ENCODE results near the gene SPIRE2. TPM values are rescaled to one million over a fixed set of nuclear protein-coding genes. Genes with fewer than 3 reads are reported as not detected.
"Not testable (repeated sequence)": the region's sequence is repeated elsewhere in the genome, so short reads cannot be mapped to it uniquely, and the experiment has no call there.

The SPIRE2 gene
- total RNA-seq, 2 donors from 2014 or later, result 2.0 TPM; not detected in 1

DNA sequence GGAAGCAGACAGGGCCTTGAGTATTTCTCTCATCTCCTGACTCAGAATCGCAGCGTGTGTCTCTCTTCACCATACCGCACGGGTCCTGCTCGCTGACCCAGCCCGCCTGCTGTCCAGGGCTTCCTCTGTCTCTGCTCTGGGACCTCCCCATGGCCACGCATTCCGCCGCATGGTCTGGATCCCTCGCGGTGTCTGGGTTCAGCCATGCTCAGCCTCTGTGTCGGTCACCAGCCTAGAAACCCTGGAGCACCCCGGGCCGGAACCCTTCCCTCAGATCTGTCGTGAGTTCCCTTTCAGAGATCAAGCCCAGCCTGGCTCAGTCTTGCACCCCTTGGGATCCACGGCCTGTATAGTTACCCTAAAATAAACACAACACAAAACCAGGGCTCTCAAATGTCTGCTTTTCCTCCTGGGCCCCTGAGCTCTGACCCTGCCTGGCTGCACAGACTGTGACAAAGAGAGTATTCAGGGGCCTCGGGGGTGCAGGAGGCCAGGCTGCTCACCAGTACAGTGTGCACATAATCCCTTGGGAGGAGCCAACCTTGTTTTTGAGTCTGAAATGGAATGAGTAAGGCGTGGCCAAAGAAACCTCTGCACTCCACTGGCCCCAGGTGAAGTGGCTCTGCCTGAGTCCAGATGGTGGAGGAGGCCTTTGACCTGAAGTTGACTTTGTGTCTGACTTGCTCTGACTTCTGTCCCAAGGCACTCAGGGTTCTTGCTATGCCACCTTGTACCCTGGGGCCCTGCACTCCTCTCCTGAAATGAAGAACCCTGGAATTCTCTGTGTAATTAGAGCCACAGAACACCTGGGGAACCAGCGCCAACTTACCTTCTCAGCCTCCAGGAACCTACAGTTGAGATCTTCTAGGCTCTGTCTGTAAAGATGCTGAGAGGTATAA lies 5.8 kb upstream of the SPIRE2 start:
- no peaks in the 10 kb centered on the region for H3K36me3 ChIP-seq
- H3K4me3 ChIP-seq, result no peak overlapping the region
- DNase-seq (ENCODE audit: low spot score) (no peak), ATAC-seq (ENCODE audit: insufficient number of reproducible peaks, low FRiP score, low read depth) (no peak)
- no peaks in the 10 kb centered on the region for H3K9me3 ChIP-seq
- no peak overlapping the region for H3K27ac ChIP-seq
- peaks cover 0 to 1% of the 10 kb centered on the region in 2 donors for H3K4me1 ChIP-seq (ENCODE audit: control insufficient read depth in 1 of 2, low read depth in 2 of 2)
- no peaks in the 10 kb centered on the region for H3K27me3 ChIP-seq (replicated peaks; ENCODE audit: insufficient read depth)
- TF ChIP-seq, protein P1, sequence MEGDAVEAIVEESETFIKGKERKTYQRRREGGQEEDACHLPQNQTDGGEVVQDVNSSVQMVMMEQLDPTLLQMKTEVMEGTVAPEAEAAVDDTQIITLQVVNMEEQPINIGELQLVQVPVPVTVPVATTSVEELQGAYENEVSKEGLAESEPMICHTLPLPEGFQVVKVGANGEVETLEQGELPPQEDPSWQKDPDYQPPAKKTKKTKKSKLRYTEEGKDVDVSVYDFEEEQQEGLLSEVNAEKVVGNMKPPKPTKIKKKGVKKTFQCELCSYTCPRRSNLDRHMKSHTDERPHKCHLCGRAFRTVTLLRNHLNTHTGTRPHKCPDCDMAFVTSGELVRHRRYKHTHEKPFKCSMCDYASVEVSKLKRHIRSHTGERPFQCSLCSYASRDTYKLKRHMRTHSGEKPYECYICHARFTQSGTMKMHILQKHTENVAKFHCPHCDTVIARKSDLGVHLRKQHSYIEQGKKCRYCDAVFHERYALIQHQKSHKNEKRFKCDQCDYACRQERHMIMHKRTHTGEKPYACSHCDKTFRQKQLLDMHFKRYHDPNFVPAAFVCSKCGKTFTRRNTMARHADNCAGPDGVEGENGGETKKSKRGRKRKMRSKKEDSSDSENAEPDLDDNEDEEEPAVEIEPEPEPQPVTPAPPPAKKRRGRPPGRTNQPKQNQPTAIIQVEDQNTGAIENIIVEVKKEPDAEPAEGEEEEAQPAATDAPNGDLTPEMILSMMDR (IDR thresholded peaks at IDR 0.05), result no peak

DNA sequence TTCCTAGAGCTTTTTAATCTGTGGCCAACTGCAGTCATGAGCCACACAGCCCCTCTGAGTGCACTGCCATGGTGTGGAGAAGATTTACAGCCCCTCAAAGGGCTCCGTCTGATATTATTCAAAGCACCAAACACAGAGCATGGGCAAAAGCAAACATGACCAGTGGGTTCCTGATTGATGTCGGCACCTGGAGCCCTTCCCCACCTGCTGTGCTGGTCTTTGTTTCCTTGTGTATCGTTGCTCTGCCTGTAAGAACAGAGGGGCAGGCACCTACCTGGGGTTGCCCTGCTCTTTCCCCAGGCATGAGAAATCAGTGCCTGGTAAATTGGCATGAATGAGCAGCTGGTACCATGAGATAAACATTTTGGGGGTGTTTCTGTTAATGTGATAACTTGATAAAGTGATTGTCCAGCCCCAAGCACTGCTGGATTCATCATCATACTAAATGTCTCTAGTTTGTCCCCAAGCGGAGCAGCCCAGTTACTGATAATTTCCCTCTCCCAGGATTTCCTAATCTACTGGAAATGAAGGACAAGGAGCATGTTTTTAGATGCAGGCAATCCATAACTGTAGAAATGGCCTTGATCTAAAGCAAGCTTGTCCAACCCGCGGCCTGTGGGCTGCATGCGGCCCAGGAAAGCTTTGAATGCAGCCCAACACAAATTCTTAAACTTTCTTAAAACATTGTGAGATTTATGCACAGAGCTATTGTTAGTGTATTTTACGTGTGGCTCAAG lies 5.0 kb upstream of the SPIRE2 start:
- TF ChIP-seq, protein P1 (IDR thresholded peaks at IDR 0.05), result no peak
- Histone ChIP-seq H3K4me3 (no peak overlapping the region), H3K36me3 (no peaks in the 10 kb centered on the region), H3K27me3 (replicated peaks; ENCODE audit: insufficient read depth) (no peaks in the 10 kb centered on the region), H3K9me3 (no peaks in the 10 kb centered on the region), H3K4me1 (ENCODE audit: control insufficient read depth in 1 of 2, low read depth in 2 of 2) (peaks cover 0 to 7% of the 10 kb centered on the region in 2 donors), H3K27ac (no peak overlapping the region)
- ATAC-seq (ENCODE audit: insufficient number of reproducible peaks, low FRiP score, low read depth) (no peak), DNase-seq (ENCODE audit: low spot score) (no peak)

GRCh38 chr16:89823824-89824148 lies 4.5 kb upstream of the SPIRE2 start:
- H3K9me3 ChIP-seq; H3K27ac ChIP-seq; DNase-seq (ENCODE audit: low spot score): not testable (repeated sequence)

GRCh38 chr16:89826531-89827382 lies 1.5 kb upstream of the SPIRE2 start:
- TF ChIP-seq, protein P1 (IDR thresholded peaks at IDR 0.05), result no peak
- Histone ChIP-seq H3K27me3 (replicated peaks; ENCODE audit: insufficient read depth) (no peaks in the 10 kb centered on the region), H3K9me3 (no peaks in the 10 kb centered on the region), H3K4me1 (ENCODE audit: control insufficient read depth in 1 of 2, low read depth in 2 of 2) (peaks cover 4 to 12% of the 10 kb centered on the region in 2 donors), H3K4me3 (no peak overlapping the region), H3K27ac (no peak overlapping the region), H3K36me3 (no peaks in the 10 kb centered on the region)
- no peak for DNase-seq (ENCODE audit: low spot score)
- no peak for ATAC-seq (ENCODE audit: insufficient number of reproducible peaks, low FRiP score, low read depth)

More at GRCh38 chr16:89823824-89824148, 4.5 kb upstream of the SPIRE2 start:
- H3K4me3 ChIP-seq; H3K36me3 ChIP-seq; ATAC-seq (ENCODE audit: insufficient number of reproducible peaks, low FRiP score, low read depth); H3K4me1 ChIP-seq (ENCODE audit: control insufficient read depth in 1 of 2, low read depth in 2 of 2); H3K27me3 ChIP-seq (replicated peaks; ENCODE audit: insufficient read depth): not testable (repeated sequence)

- Histone ChIP-seq H3K36me3 (no peaks in the 10 kb centered on the region), H3K4me3 (peak overlapping the region; percentile 66), H3K27ac (no peak overlapping the region), H3K27me3 (replicated peaks; ENCODE audit: insufficient read depth) (no peaks in the 10 kb centered on the region), H3K9me3 (no peaks in the 10 kb centered on the region), H3K4me1 (ENCODE audit: control insufficient read depth in 1 of 2, low read depth in 2 of 2) (peaks cover 4 to 12% of the 10 kb centered on the region in 2 donors)
- ATAC-seq (ENCODE audit: insufficient number of reproducible peaks, low FRiP score, low read depth) (no peak), DNase-seq (ENCODE audit: low spot score) (no peak)
- TF ChIP-seq, protein P1 (IDR thresholded peaks at IDR 0.05), result no peak
Measured at GRCh38 chr16:89827383-89828198, 684 bp upstream of the SPIRE2 start.
